HepG2 (cell line): ENCODE results near the gene ANKRD39. TPM values are rescaled to one million over a fixed set of nuclear protein-coding genes. Genes with fewer than 3 reads are reported as not detected.
A peak's percentile ranks its signal among the peaks of the same experiment; 100 is the strongest.

ENCODE experiments used
- AKAP8 ChIP-seq: sonication (generic); formaldehyde crosslinking; IDR thresholded peaks from 2 replicates; pipeline ENCODE4 v1.5.1; 2020; ENCODE audit warnings: mild to moderate bottlenecking, missing genetic modification reagents
- BCL6 ChIP-seq: IDR thresholded peaks from 2 replicates; pipeline ENCODE4 v1.6.1; 2016; ENCODE audit warnings: missing genetic modification reagents, missing compliant biosample characterization
- CEBPB ChIP-seq: IDR thresholded peaks from 2 replicates; pipeline ENCODE4 v1.6.1; 2011; ENCODE audit warnings: low read depth, low read length, improper control_type of control experiment, borderline replicate concordance
- DPF2 ChIP-seq: sonication (generic); formaldehyde crosslinking; IDR thresholded peaks from 2 replicates; pipeline ENCODE4 v1.4.0; 2020; ENCODE audit warnings: mild to moderate bottlenecking, low read depth, missing genetic modification reagents, borderline replicate concordance
- FOXA3 ChIP-seq: IDR thresholded peaks from 2 replicates; pipeline ENCODE4 v1.6.1; 2016; ENCODE audit warnings: missing genetic modification reagents, missing compliant biosample characterization
- GPN1 ChIP-seq: sonication (generic); formaldehyde crosslinking; IDR thresholded peaks from 2 replicates; pipeline ENCODE4 v1.5.1; 2020; ENCODE audit warnings: missing genetic modification reagents, borderline replicate concordance
- HOXA7 ChIP-seq: sonication (generic); formaldehyde crosslinking; IDR thresholded peaks from 2 replicates; pipeline ENCODE4 v1.8.1; 2022; ENCODE audit warnings: mild to moderate bottlenecking, missing genetic modification reagents, moderate library complexity
- IKZF5 ChIP-seq: IDR thresholded peaks from 2 replicates; pipeline ENCODE4 v1.6.1; 2018; ENCODE audit warnings: missing genetic modification reagents, mild to moderate bottlenecking, missing compliant biosample characterization
- KDM4B ChIP-seq: sonication (generic); formaldehyde crosslinking; IDR thresholded peaks from 2 replicates; pipeline ENCODE4 v1.4.0; 2020; ENCODE audit warnings: missing genetic modification reagents
- REL ChIP-seq: sonication (generic); formaldehyde crosslinking; conservative IDR thresholded peaks from 2 replicates; pipeline ENCODE4 v1.8.0; 2022; ENCODE audit warnings: mild to moderate bottlenecking, missing genetic modification reagents, moderate library complexity
- RFX1 ChIP-seq: fragments of 450-650 bp; IDR thresholded peaks from 2 replicates; pipeline ENCODE4 v1.6.1; 2017
- TEF ChIP-seq: sonication (generic); formaldehyde crosslinking; IDR thresholded peaks from 2 replicates; pipeline ENCODE4 v1.5.0; 2020; ENCODE audit warnings: missing genetic modification reagents
- ZBTB34 ChIP-seq: sonication (generic); formaldehyde crosslinking; IDR thresholded peaks from 2 replicates; pipeline ENCODE4 v1.8.0; 2022; ENCODE audit warnings: mild to moderate bottlenecking, missing genetic modification reagents
- ZBTB37 ChIP-seq: sonication (generic); formaldehyde crosslinking; IDR thresholded peaks from 2 replicates; pipeline ENCODE4 v1.4.0; 2020; ENCODE audit warnings: mild to moderate bottlenecking, missing genetic modification reagents
- ZBTB39 ChIP-seq: sonication (generic); formaldehyde crosslinking; IDR thresholded peaks from 2 replicates; pipeline ENCODE4 v1.5.0; 2020; ENCODE audit warnings: missing genetic modification reagents
- ZBTB7A ChIP-seq: sonication (generic); formaldehyde crosslinking; IDR thresholded peaks from 2 replicates; pipeline ENCODE4 v1.8.0; 2022; ENCODE audit warnings: mild to moderate bottlenecking, missing genetic modification reagents
- ZNF607 ChIP-seq: sonication (generic); formaldehyde crosslinking; IDR thresholded peaks from 2 replicates; pipeline ENCODE4 v1.5.1; 2020; ENCODE audit warnings: missing genetic modification reagents, mild to moderate bottlenecking, borderline replicate concordance
- ZNF746 ChIP-seq: sonication (generic); formaldehyde crosslinking; IDR thresholded peaks from 2 replicates; pipeline ENCODE4 v1.8.0; 2022; ENCODE audit warnings: mild to moderate bottlenecking, missing genetic modification reagents
- ZNF766 ChIP-seq: sonication (generic); formaldehyde crosslinking; IDR thresholded peaks from 2 replicates; pipeline ENCODE4 v1.5.0; 2020; ENCODE audit warnings: missing genetic modification reagents, borderline replicate concordance
- ZNF850 ChIP-seq: sonication (generic); formaldehyde crosslinking; conservative IDR thresholded peaks from 2 replicates; pipeline ENCODE4 v1.9.0; 2021; ENCODE audit warnings: mild to moderate bottlenecking, missing genetic modification reagents
- ZNF883 ChIP-seq: sonication (generic); formaldehyde crosslinking; IDR thresholded peaks from 2 replicates; pipeline ENCODE4 v1.5.1; 2020; ENCODE audit warnings: mild to moderate bottlenecking, missing genetic modification reagents; ENCODE audit errors: not compliant biosample characterization
- polyA plus RNA-seq, 8 experiments: library from polyadenylated mRNA; depleted of rRNA in 3 of 8; stranded (reverse) in 7 of 8; unstranded in 1 of 8; fragments of >200 nt; fragmentation: Illumina TruSeq in 4 of 8; extraction: Trizol in 4 of 8; gene quantifications; 2 replicates each; pipeline versions ENCODE4 v1.2.1 to v1.2.3, GENCODE V29; 2011 to 2016; ENCODE audit warnings: low read depth in 4 of 8, missing spikeins in 1 of 8, mixed read lengths in 1 of 8; ENCODE audit not compliant: insufficient read depth in 1 of 8
- total RNA-seq, 5 experiments: library from RNA; depleted of rRNA; stranded (reverse); fragments of >200 nt; fragmentation: Illumina TruSeq; extraction: Trizol; gene quantifications; 2 replicates each; pipeline ENCODE4 v1.2.3, GENCODE V29; 2016; ENCODE audit warnings: low read depth in 1 of 5

ANKRD39 gene
- total and polyA plus RNA-seq, 2 of the 13 experiments (the other 11 are each of a cell fraction or from before 2014, with no cell fraction given): 23.2 to 24.8 TPM

- no peak for TF ChIP-seq ZBTB39 (CRISPR knock-in tag)
- peak; percentile 29 for TF ChIP-seq ZNF883 (CRISPR knock-in tag)
- TF ChIP-seq ZNF607: no peak
- TF ChIP-seq DPF2 (CRISPR knock-in tag): no peak
- TF ChIP-seq CEBPB: no peak
- TF ChIP-seq TEF (CRISPR knock-in tag): no peak
- no peak for TF ChIP-seq FOXA3 (CRISPR knock-in tag)
- no peak for TF ChIP-seq ZBTB37
- TF ChIP-seq AKAP8 (CRISPR knock-in tag): peak; percentile 72; the same call in 1 of the 2 replicates
- TF ChIP-seq IKZF5 (CRISPR knock-in tag): no peak; the same call in 1 of the 2 replicates
- no peak for TF ChIP-seq KDM4B (CRISPR knock-in tag)
- TF ChIP-seq ZNF850 (CRISPR knock-in tag): no peak
- TF ChIP-seq ZNF766 (CRISPR knock-in tag): no peak
- no peak for TF ChIP-seq ZBTB7A (CRISPR knock-in tag)
- no peak for TF ChIP-seq RFX1
- 0 out of 2 replicates have a peak, but pooled peaks have one; percentile 15 for TF ChIP-seq BCL6 (CRISPR knock-in tag)
- 0 out of 2 replicates have a peak, but pooled peaks have one; percentile 58 for TF ChIP-seq ZNF746 (CRISPR knock-in tag)
- TF ChIP-seq GPN1 (CRISPR knock-in tag): no peak
- no peak for TF ChIP-seq ZBTB34 (CRISPR knock-in tag)
- no peak for TF ChIP-seq REL
- no peak for TF ChIP-seq HOXA7 (CRISPR knock-in tag)
Observed at GRCh38 chr2:96816836-96817702, 40.7 kb downstream of the ANKRD39 start (continued).
